ENCODE measurements around the gene DNM3.

Gene DNM3

DNA sequence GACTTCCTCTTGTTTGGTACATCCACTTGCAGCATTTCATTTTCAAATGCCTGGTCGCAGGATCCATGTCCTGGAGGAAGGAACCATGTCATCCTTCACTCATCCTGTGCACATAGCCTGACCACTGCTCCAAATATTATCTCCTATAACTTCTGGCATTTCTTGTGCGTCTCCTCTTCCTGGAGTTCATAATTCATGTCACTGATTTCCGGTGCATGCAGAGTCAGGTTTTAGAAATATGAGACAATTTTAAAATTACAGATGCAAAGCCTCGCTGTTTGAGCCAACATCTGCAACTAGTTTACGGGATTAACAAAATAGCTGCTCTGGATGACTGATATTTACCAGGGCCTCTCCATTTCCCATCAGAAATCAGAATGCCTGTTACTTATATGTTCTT lies 268.1 kb downstream of the DNM3 start:
- no peaks in the 10 kb centered on the region for H3K27me3 ChIP-seq
- no peaks in the 10 kb centered on the region for H3K36me3 ChIP-seq
- no peaks in the 10 kb centered on the region for H3K4me1 ChIP-seq (ENCODE audit: control insufficient read depth in 1 of 2, insufficient read depth in 1 of 2, low read depth in 1 of 2, low read length in 1 of 2)
- no peak overlapping the region for H3K4me3 ChIP-seq (ENCODE audit: low read depth in 1 of 2, low read length in 1 of 2)
- no peaks in the 10 kb centered on the region for H3K9me3 ChIP-seq
- TF ChIP-seq, protein P1, sequence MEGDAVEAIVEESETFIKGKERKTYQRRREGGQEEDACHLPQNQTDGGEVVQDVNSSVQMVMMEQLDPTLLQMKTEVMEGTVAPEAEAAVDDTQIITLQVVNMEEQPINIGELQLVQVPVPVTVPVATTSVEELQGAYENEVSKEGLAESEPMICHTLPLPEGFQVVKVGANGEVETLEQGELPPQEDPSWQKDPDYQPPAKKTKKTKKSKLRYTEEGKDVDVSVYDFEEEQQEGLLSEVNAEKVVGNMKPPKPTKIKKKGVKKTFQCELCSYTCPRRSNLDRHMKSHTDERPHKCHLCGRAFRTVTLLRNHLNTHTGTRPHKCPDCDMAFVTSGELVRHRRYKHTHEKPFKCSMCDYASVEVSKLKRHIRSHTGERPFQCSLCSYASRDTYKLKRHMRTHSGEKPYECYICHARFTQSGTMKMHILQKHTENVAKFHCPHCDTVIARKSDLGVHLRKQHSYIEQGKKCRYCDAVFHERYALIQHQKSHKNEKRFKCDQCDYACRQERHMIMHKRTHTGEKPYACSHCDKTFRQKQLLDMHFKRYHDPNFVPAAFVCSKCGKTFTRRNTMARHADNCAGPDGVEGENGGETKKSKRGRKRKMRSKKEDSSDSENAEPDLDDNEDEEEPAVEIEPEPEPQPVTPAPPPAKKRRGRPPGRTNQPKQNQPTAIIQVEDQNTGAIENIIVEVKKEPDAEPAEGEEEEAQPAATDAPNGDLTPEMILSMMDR (IDR thresholded peaks at IDR 0.05) = no peak
- no peak overlapping the region for H3K27ac ChIP-seq

DNA sequence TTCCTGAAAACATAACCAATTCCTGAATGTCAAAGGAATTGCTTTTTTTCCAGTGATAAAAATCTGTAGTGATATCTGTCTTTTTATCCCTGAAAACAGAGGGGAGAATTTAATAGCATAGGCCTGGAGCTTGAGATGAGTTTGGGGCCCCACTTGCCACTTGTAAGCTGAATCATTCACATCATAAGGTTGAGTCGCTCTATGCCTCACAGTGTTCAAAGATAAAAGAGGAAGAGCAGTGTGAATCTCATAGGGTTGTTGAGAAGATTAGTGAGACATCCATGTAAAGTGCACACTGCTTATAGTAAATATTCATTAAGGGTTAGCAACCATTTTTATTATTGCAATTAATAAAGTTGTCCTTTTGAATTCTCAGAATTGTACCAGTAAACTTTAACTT lies 271.3 kb downstream of the DNM3 start:
- H3K27me3 ChIP-seq = no peaks in the 10 kb centered on the region
- TF ChIP-seq, protein P1 (IDR thresholded peaks at IDR 0.05) = no peak
- H3K4me1 ChIP-seq (ENCODE audit: control insufficient read depth in 1 of 2, insufficient read depth in 1 of 2, low read depth in 1 of 2, low read length in 1 of 2) = no peaks in the 10 kb centered on the region
- no peak overlapping the region for H3K27ac ChIP-seq
- no peak overlapping the region for H3K4me3 ChIP-seq (ENCODE audit: low read depth in 1 of 2, low read length in 1 of 2)
- no peaks in the 10 kb centered on the region for H3K36me3 ChIP-seq
- no peaks in the 10 kb centered on the region for H3K9me3 ChIP-seq

DNA sequence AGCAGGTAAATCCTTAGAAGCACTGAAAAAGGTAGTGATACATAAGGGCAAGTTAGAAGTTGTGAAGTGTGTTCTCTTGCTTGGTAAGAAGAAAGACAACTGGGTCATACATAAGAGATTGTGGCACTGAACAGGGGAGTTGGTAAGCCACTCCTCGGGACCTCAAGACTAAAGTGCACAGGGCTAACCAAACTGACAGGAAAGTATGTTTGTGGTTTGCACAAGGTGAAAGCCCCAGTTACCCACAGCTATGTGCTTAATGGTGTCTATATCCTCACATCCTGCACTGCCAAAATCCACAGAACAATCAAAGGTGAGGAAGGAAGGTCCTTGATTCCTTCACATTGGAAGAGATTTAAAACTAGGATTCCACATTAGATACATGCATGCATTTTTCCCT lies 276.5 kb downstream of the DNM3 start:
- no peaks in the 10 kb centered on the region for H3K9me3 ChIP-seq
- H3K27me3 ChIP-seq = no peaks in the 10 kb centered on the region
- no peaks in the 10 kb centered on the region for H3K36me3 ChIP-seq
- TF ChIP-seq, protein P1 (IDR thresholded peaks at IDR 0.05) = no peak
- H3K4me3 ChIP-seq (ENCODE audit: low read depth in 1 of 2, low read length in 1 of 2) = no peak overlapping the region
- no peaks in the 10 kb centered on the region for H3K4me1 ChIP-seq (ENCODE audit: control insufficient read depth in 1 of 2, insufficient read depth in 1 of 2, low read depth in 1 of 2, low read length in 1 of 2)
- no peak overlapping the region for H3K27ac ChIP-seq

DNA sequence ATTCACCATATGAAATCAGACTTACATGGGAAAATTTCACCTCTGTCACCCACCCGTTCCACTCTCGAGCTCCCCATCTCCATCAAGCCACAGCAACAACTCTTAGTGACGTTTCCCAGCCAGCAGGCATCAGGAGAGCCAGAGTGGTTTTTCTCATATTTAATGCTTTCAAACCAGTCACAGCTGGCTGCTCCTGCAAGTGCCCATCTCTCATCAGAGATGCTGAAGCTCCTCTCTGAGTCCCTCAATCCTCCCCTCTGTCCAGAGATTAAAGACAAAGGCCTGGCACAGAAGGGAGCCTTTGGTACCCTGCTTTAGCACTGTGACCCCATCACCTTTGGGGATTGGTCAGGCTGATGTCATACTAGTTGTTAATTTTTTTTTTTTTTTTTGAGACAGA lies 277.3 kb downstream of the DNM3 start:
- no peak overlapping the region for H3K27ac ChIP-seq
- no peaks in the 10 kb centered on the region for H3K27me3 ChIP-seq

DNA sequence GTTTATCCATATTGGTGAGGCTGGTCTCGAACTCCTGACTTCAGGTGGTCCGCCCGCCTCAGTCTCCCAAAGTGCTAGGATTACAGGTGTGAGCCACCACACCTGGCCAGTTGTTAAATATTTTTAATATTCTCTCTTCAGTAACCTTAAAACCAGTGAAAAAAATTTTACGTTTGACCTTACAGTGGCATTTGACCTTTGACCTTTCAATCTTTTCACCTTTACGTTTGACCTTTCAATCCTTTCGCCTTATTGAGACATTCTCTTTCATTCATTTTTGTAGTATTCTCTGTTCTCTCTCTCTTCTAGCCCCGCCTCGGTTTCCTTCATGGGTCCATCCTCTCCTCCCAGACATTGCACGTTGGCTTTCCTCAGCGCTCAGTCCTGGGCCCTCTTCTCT lies 277.9 kb downstream of the DNM3 start:
- H3K9me3 ChIP-seq = no peaks in the 10 kb centered on the region
- H3K4me1 ChIP-seq (ENCODE audit: control insufficient read depth in 1 of 2, insufficient read depth in 1 of 2, low read depth in 1 of 2, low read length in 1 of 2) = no peaks in the 10 kb centered on the region
- H3K4me3 ChIP-seq (ENCODE audit: low read depth in 1 of 2, low read length in 1 of 2) = no peak overlapping the region
- H3K27me3 ChIP-seq = no peaks in the 10 kb centered on the region
- H3K36me3 ChIP-seq = no peaks in the 10 kb centered on the region
- H3K27ac ChIP-seq = no peak overlapping the region
- TF ChIP-seq, protein P1 (IDR thresholded peaks at IDR 0.05) = no peak

More for the DNA sequence above, 277.3 kb downstream of the DNM3 start:
- Histone ChIP-seq H3K4me1 (ENCODE audit: control insufficient read depth in 1 of 2, insufficient read depth in 1 of 2, low read depth in 1 of 2, low read length in 1 of 2) (no peaks in the 10 kb centered on the region), H3K9me3 (no peaks in the 10 kb centered on the region), H3K4me3 (ENCODE audit: low read depth in 1 of 2, low read length in 1 of 2) (no peak overlapping the region), H3K36me3 (no peaks in the 10 kb centered on the region)
- TF ChIP-seq, protein P1 (IDR thresholded peaks at IDR 0.05) = no peak

DNA sequence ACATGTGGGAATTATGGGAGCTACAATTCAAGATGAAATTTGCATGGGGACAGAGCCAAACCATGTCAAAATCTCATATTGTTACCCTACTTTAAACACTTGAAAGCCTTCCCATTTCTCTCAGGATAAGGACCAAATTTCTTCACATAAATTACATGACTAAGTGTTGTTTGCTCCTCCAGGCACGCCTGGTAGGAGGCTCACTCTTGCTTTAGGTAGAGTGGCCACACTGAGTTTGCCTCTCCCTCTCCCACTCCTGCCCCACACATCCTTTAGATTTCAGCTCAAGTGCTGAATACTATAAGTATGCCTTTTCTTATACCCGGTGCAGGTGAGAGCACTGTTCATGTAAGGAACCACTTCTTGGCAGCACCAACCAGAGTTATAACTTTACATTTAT lies 279.1 kb downstream of the DNM3 start:
- H3K9me3 ChIP-seq = no peaks in the 10 kb centered on the region
- H3K27ac ChIP-seq = no peak overlapping the region
- TF ChIP-seq, protein P1 (IDR thresholded peaks at IDR 0.05) = no peak
- H3K36me3 ChIP-seq = no peaks in the 10 kb centered on the region
- no peaks in the 10 kb centered on the region for H3K4me1 ChIP-seq (ENCODE audit: control insufficient read depth in 1 of 2, insufficient read depth in 1 of 2, low read depth in 1 of 2, low read length in 1 of 2)
- no peaks in the 10 kb centered on the region for H3K27me3 ChIP-seq
- no peak overlapping the region for H3K4me3 ChIP-seq (ENCODE audit: low read depth in 1 of 2, low read length in 1 of 2)

Measured in neutrophil (primary cell).